ENCODE results near the gene FRAS1.
A peak's percentile ranks its signal among the peaks of the same experiment; 100 is the strongest.

Gene FRAS1

GRCh38 chr4:78149751-78150542 lies 92.8 kb downstream of the FRAS1 start:
- no peak for TF ChIP-seq CTCF (conservative IDR thresholded peaks at IDR 0.05; ENCODE audit: low read depth, low read length)
- no peak for DNase-seq (ENCODE audit: low read depth)
- H3K4me3 ChIP-seq (ENCODE audit: low read depth, low read length), result no peak overlapping the region

- H3K4me3 ChIP-seq (ENCODE audit: low read depth, low read length), result no peak overlapping the region
- TF ChIP-seq CTCF (conservative IDR thresholded peaks at IDR 0.05; ENCODE audit: low read depth, low read length), result no peak
- DNase-seq (ENCODE audit: low read depth), result no peak
These were observed 93.4 kb downstream of the FRAS1 start for GRCh38 chr4:78150543-78150864.

GRCh38 chr4:78152795-78153194 lies 95.7 kb downstream of the FRAS1 start:
- H3K4me3 ChIP-seq (ENCODE audit: low read depth, low read length), result no peak overlapping the region
- TF ChIP-seq CTCF (conservative IDR thresholded peaks at IDR 0.05; ENCODE audit: low read depth, low read length), result no peak
- DNase-seq (ENCODE audit: low read depth), result no peak

- TF ChIP-seq CTCF (conservative IDR thresholded peaks at IDR 0.05; ENCODE audit: low read depth, low read length), result no peak
- no peak overlapping the region for H3K4me3 ChIP-seq (ENCODE audit: low read depth, low read length)
- no peak for DNase-seq (ENCODE audit: low read depth)
These were observed 98.0 kb downstream of the FRAS1 start for GRCh38 chr4:78154972-78155590.

GRCh38 chr4:78155616-78156105 lies 98.5 kb downstream of the FRAS1 start:
- H3K4me3 ChIP-seq (ENCODE audit: low read depth, low read length), result no peak overlapping the region
- peak; percentile 68 for DNase-seq (ENCODE audit: low read depth)
- TF ChIP-seq CTCF (conservative IDR thresholded peaks at IDR 0.05; ENCODE audit: low read depth, low read length), result no peak

- no peak overlapping the region for H3K4me3 ChIP-seq (ENCODE audit: low read depth, low read length)
- TF ChIP-seq CTCF (conservative IDR thresholded peaks at IDR 0.05; ENCODE audit: low read depth, low read length), result no peak
- no peak for DNase-seq (ENCODE audit: low read depth)
These were observed 99.4 kb downstream of the FRAS1 start for GRCh38 chr4:78156520-78156919.

GRCh38 chr4:78162342-78162741 lies 105.2 kb downstream of the FRAS1 start:
- no peak for DNase-seq (ENCODE audit: low read depth)
- no peak for TF ChIP-seq CTCF (conservative IDR thresholded peaks at IDR 0.05; ENCODE audit: low read depth, low read length)
- no peak overlapping the region for H3K4me3 ChIP-seq (ENCODE audit: low read depth, low read length)

Data from choroid plexus epithelial cell (primary cell).